ENCODE data around the gene SNORC. TPM values are rescaled to one million over a fixed set of nuclear protein-coding genes. Genes with fewer than 3 reads are reported as not detected.
A peak's percentile ranks its signal among the peaks of the same experiment; 100 is the strongest.

Gene SNORC
- total and polyA plus RNA-seq, 2 of the 13 experiments (the other 11 are each of a cell fraction or from before 2014, with no cell fraction given), result 59.1 to 86.1 TPM

GRCh38 chr2:232873292-232873908 lies 3.3 kb downstream of the SNORC start (continued):
- peak; percentile 81 for TF ChIP-seq HIC2 (CRISPR knock-in tag; IDR thresholded peaks at IDR 0.05; ENCODE audit: low read depth)
- 0 out of 2 replicates have a peak, but pooled peaks have one; percentile 11 for TF ChIP-seq RXRA (CRISPR knock-in tag; IDR thresholded peaks at IDR 0.05)
- no peak for TF ChIP-seq ZNF772 (CRISPR knock-in tag; IDR thresholded peaks at IDR 0.05)
- no peak for TF ChIP-seq ZNF775 (CRISPR knock-in tag; IDR thresholded peaks at IDR 0.05; ENCODE audit: borderline replicate concordance)
- peak; percentile 63; the same call in 1 of the 2 replicates for TF ChIP-seq EED (CRISPR knock-in tag; IDR thresholded peaks at IDR 0.05)
- TF ChIP-seq THAP8 (CRISPR knock-in tag; IDR thresholded peaks at IDR 0.05; ENCODE audit: borderline replicate concordance), result no peak
- no peak for TF ChIP-seq ZMAT5 (CRISPR knock-in tag; IDR thresholded peaks at IDR 0.05; ENCODE audit: borderline replicate concordance, low read depth)
- no peak for TF ChIP-seq SNRNP70 (IDR thresholded peaks at IDR 0.05; ENCODE audit: low read depth, low read length)
- no peak for TF ChIP-seq SSRP1 (CRISPR knock-in tag; IDR thresholded peaks at IDR 0.05)
- no peak for TF ChIP-seq ZSCAN12 (CRISPR knock-in tag; IDR thresholded peaks at IDR 0.05)
- no peak for TF ChIP-seq HNF4G (IDR thresholded peaks at IDR 0.05; ENCODE audit: borderline replicate concordance, low read depth, low read length)
- TF ChIP-seq HNF4G (CRISPR knock-in tag; IDR thresholded peaks at IDR 0.05; ENCODE audit: borderline replicate concordance, low read depth), result no peak
- 0 out of 2 replicates have a peak, but pooled peaks have one; percentile 19 for TF ChIP-seq ZNF292 (CRISPR knock-in tag; IDR thresholded peaks at IDR 0.05; ENCODE audit: borderline replicate concordance, low read depth)
- TF ChIP-seq SMARCC2 (IDR thresholded peaks at IDR 0.05), result no peak
- no peak for TF ChIP-seq TOE1 (CRISPR knock-in tag; IDR thresholded peaks at IDR 0.05)
- TF ChIP-seq ZNF530 (CRISPR knock-in tag; IDR thresholded peaks at IDR 0.05; ENCODE audit: low read depth), result no peak
- TF ChIP-seq ELF3 (CRISPR knock-in tag; IDR thresholded peaks at IDR 0.05), result no peak
- TF ChIP-seq TMF1 (CRISPR knock-in tag; IDR thresholded peaks at IDR 0.05; ENCODE audit: low read depth), result no peak
- TF ChIP-seq ZNF441 (CRISPR knock-in tag; IDR thresholded peaks at IDR 0.05; ENCODE audit: borderline replicate concordance), result no peak
- TF ChIP-seq, protein P1, sequence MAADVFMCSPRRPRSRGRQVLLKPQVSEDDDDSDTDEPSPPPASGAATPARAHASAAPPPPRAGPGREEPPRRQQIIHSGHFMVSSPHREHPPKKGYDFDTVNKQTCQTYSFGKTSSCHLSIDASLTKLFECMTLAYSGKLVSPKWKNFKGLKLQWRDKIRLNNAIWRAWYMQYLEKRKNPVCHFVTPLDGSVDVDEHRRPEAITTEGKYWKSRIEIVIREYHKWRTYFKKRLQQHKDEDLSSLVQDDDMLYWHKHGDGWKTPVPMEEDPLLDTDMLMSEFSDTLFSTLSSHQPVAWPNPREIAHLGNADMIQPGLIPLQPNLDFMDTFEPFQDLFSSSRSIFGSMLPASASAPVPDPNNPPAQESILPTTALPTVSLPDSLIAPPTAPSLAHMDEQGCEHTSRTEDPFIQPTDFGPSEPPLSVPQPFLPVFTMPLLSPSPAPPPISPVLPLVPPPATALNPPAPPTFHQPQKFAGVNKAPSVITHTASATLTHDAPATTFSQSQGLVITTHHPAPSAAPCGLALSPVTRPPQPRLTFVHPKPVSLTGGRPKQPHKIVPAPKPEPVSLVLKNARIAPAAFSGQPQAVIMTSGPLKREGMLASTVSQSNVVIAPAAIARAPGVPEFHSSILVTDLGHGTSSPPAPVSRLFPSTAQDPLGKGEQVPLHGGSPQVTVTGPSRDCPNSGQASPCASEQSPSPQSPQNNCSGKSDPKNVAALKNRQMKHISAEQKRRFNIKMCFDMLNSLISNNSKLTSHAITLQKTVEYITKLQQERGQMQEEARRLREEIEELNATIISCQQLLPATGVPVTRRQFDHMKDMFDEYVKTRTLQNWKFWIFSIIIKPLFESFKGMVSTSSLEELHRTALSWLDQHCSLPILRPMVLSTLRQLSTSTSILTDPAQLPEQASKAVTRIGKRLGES (CRISPR knock-in tag; IDR thresholded peaks at IDR 0.05; ENCODE audit: borderline replicate concordance), result no peak
